ENCODE results near the gene TKT. TPM values are rescaled to one million over a fixed set of nuclear protein-coding genes. Genes with fewer than 3 reads are reported as not detected.

The TKT gene
- total RNA-seq, 2 experiments from 2014 or later: 91.5 to 103 TPM

- CTCF ChIA-PET: no interaction called here
- H3K9me3 ChIP-seq (ENCODE audit: control insufficient read depth in 1 of 2, insufficient read depth in 1 of 2, low read length in 2 of 2): no peaks in the 10 kb centered on the region
- no peaks in the 10 kb centered on the region for H3K27me3 ChIP-seq (ENCODE audit: control insufficient read depth in 1 of 2, insufficient read depth in 2 of 2, low read length in 2 of 2)
- H3K9me3 Mint-ChIP-seq: no peaks in the 10 kb centered on the region
- H3K4me3 ChIP-seq (ENCODE audit: low read length): no peak overlapping the region
- H3K4me3 Mint-ChIP-seq: no peak overlapping the region
- DNase-seq: no peak
- intact Hi-C loops (cut with DNase I, micrococcal nuclease): no loop called here
- TF ChIP-seq CTCF (IDR thresholded peaks at IDR 0.05): no peak
- peaks cover 4% of the 10 kb centered on the region for H3K4me1 ChIP-seq (ENCODE audit: insufficient read depth, low read length)
- no peak for ATAC-seq (ENCODE audit: poor library complexity)
- H3K27me3 Mint-ChIP-seq: no peaks in the 10 kb centered on the region
- POLR2A ChIA-PET: no interaction called here
- H3K27ac Mint-ChIP-seq: no peak overlapping the region
- no peak overlapping the region for H3K27ac ChIP-seq (ENCODE audit: low read depth in 1 of 2, low read length in 2 of 2)
- H3K4me1 Mint-ChIP-seq (ENCODE audit: low read depth): no peaks in the 10 kb centered on the region
- H3K36me3 ChIP-seq (ENCODE audit: insufficient read depth, low read length): peaks cover 74% of the 10 kb centered on the region
- peaks cover 91% of the 10 kb centered on the region for H3K36me3 Mint-ChIP-seq (ENCODE audit: low read depth)
These were observed 72.3 kb downstream of the TKT start for GRCh38 chr3:53183514-53183913.

DNA sequence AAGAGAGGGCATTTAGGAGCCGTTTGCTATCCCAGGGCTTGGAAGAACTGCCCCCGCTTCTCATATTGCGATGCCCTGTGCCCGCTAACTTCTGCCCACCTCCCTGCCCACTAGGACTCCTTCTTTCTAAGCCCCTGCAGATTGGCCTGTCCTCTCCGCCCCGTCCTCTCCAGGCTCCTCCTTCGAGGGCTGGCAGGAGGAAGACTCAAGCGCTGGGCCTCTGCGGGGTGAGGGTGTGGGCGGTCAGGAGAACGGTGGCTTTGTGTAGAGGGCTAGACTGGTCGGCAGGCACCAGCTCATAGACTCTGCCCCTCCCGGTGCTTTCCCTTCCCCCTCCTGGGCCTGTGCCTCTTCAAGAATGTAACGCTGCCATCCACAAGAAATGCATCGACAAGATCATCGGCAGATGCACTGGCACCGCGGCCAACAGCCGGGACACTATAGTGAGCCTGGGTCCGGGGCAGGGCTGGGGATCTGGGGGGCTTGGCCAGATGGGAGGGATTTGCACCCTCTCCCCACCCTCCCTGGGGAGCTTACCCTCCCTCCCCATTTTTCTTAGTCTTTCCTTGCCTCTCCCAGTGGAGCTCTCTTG lies 73.0 kb downstream of the TKT start:
- Histone ChIP-seq H3K27ac (ENCODE audit: low read depth in 1 of 2, low read length in 2 of 2) (no peak overlapping the region), H3K27me3 (ENCODE audit: control insufficient read depth in 1 of 2, insufficient read depth in 2 of 2, low read length in 2 of 2) (no peaks in the 10 kb centered on the region), H3K9me3 (ENCODE audit: control insufficient read depth in 1 of 2, insufficient read depth in 1 of 2, low read length in 2 of 2) (no peaks in the 10 kb centered on the region), H3K36me3 (ENCODE audit: insufficient read depth, low read length) (peaks cover 74% of the 10 kb centered on the region), H3K4me1 (ENCODE audit: insufficient read depth, low read length) (peaks cover 4% of the 10 kb centered on the region), H3K4me3 (ENCODE audit: low read length) (no peak overlapping the region)
- ATAC-seq (ENCODE audit: poor library complexity) (no peak), DNase-seq (no peak)
- no peaks in the 10 kb centered on the region for H3K4me1 Mint-ChIP-seq (ENCODE audit: low read depth)
- ChIA-PET POLR2A (no interaction called here), CTCF (no interaction called here)
- H3K36me3 Mint-ChIP-seq (ENCODE audit: low read depth): peaks cover 90% of the 10 kb centered on the region
- no peak overlapping the region for H3K4me3 Mint-ChIP-seq
- no peak for TF ChIP-seq CTCF (IDR thresholded peaks at IDR 0.05)
- no peaks in the 10 kb centered on the region for H3K9me3 Mint-ChIP-seq
- H3K27ac Mint-ChIP-seq: no peak overlapping the region
- H3K27me3 Mint-ChIP-seq: no peaks in the 10 kb centered on the region
- intact Hi-C loops (cut with DNase I, micrococcal nuclease): no loop called here

DNA sequence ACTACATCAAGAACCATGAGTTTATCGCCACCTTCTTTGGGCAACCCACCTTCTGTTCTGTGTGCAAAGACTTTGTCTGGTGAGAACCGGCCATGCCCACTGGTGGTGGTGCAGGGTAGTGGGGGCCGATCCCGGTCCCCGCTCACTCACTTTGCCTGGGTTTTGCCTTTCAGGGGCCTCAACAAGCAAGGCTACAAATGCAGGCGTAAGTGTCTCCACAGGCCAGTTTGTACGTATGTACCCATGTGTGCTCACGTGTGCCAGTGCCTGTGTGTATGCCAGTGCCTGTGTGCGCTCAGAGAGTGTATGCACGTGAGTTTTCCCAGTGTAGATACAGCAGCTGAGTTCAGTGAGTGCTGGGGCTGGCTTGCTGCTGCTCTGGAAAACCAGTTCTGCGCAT lies 74.3 kb downstream of the TKT start:
- ChIA-PET POLR2A (no interaction called here), CTCF (no interaction called here)
- ATAC-seq (ENCODE audit: poor library complexity) (no peak), DNase-seq (no peak)
- Mint-ChIP-seq H3K27me3 (no peaks in the 10 kb centered on the region), H3K36me3 (ENCODE audit: low read depth) (peaks cover 86% of the 10 kb centered on the region), H3K4me3 (no peak overlapping the region), H3K9me3 (no peaks in the 10 kb centered on the region), H3K4me1 (ENCODE audit: low read depth) (no peaks in the 10 kb centered on the region), H3K27ac (no peak overlapping the region)
- intact Hi-C loops (cut with DNase I, micrococcal nuclease): no loop called here
- Histone ChIP-seq H3K4me1 (ENCODE audit: insufficient read depth, low read length) (peaks cover 4% of the 10 kb centered on the region), H3K4me3 (ENCODE audit: low read length) (no peak overlapping the region), H3K27me3 (ENCODE audit: control insufficient read depth in 1 of 2, insufficient read depth in 2 of 2, low read length in 2 of 2) (no peaks in the 10 kb centered on the region), H3K27ac (ENCODE audit: low read depth in 1 of 2, low read length in 2 of 2) (no peak overlapping the region), H3K9me3 (ENCODE audit: control insufficient read depth in 1 of 2, insufficient read depth in 1 of 2, low read length in 2 of 2) (no peaks in the 10 kb centered on the region), H3K36me3 (ENCODE audit: insufficient read depth, low read length) (peaks cover 64% of the 10 kb centered on the region)
- no peak for TF ChIP-seq CTCF (IDR thresholded peaks at IDR 0.05)

All from CD4-positive, alpha-beta T cell (primary cell).